Hepatocyte (in vitro differentiated cells): ENCODE measurements around the gene UMAD1.

ENCODE experiments used
- CTCF ChIP-seq: fragments of 200-600 bp; sonication (generic); IDR thresholded peaks from 2 replicates; pipeline ENCODE4 v1.5.1; 2016; ENCODE audit warnings: antibody characterized with exemption, mild to moderate bottlenecking; ENCODE audit not compliant: poor library complexity
- EZH2 ChIP-seq: fragments of 200-600 bp; sonication (generic); IDR thresholded peaks from 2 replicates; pipeline ENCODE4 v1.6.1; 2016; ENCODE audit warnings: antibody characterized with exemption, mild to moderate bottlenecking, borderline replicate concordance

DNA sequence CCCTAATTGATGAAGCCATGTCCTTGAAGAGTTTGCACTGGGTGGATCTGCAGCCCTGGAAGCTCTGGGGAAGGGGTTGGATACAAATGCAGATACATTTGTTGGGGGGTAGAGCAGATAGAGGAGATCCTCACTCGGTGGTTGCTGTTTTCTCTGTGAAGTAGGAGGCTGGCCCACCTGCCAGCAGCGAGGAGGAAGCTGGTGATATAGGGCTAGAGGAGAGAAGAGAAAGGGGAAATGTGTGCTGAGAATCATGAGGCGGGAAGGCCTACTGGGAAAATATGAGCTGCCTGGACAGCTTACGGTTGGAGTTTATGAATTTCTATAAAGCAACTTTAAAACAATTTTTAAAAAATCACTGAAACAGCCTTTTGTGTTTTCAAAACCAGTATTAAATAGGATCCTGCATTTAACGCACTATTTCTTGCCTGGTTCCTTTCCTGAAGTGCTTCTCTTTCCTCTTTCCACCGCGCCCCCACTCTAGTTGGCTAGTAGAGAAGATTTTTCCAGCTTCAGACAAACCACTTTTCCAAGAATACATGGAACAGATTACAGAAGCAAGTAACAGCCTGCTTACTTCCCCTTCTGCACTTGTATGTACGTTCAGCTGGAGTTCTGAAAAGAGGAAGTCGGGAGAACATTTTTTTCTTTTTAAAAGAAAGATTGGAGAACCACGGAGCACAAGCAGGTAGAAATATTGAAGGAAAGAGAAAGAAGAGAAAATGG lies 227.5 kb downstream of the UMAD1 start:
- TF ChIP-seq CTCF (no peak), EZH2 (no peak)
